LNCAP (cell line): ENCODE data around the gene SNN.

ENCODE experiments used
- CTCF ChIP-seq: fragments of 450-650 bp; IDR thresholded peaks from 2 replicates; pipeline ENCODE4 v1.5.1; 2017; ENCODE audit warnings: mild to moderate bottlenecking

Gene SNN

DNA sequence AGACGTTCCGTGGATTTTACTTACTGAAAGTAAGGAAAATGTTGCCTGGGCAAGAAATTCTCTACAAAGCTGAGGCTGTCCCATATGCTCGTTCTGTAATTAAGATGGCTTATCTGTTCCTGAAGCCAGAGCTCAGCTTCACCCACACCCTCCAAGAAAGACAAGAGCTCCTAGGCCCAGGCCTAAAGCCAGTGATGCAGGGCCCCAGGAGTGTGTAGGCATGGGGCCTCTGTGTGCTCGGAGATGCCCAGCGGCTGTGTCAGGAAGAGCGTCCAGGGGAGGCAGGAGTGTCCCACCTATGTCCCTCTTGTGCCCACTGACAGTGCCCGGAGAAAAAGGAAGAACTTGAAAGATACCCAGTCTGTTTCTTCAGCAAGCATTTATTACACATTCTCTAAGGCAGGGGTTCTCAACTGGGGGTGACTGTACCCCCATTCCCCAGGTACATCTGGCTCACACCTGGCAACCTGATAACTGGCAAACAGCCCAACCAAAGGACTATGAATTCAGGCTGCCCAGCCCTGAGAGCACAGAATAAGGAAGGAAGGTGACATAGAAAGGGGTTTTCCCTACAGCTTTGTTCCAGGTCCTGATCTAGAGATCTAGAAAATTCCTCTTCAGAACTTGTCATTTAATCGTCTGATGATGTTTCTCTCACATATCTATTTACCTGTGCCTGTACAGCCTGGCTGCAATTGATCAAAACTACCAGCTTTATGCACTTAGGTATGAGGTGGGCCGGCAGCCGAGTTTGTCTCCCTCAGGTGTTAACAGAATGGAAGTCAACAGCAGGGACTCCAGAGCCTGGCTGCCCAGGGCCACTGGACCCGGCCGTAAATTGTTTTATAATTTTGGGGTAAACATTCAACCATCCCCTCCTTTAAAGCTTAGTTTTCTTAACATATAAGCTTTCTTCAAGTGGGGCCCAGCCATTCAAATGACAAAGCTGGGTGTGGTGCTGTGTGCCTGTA, 12.0 kb downstream of the SNN start:
- TF ChIP-seq CTCF: no peak

DNA sequence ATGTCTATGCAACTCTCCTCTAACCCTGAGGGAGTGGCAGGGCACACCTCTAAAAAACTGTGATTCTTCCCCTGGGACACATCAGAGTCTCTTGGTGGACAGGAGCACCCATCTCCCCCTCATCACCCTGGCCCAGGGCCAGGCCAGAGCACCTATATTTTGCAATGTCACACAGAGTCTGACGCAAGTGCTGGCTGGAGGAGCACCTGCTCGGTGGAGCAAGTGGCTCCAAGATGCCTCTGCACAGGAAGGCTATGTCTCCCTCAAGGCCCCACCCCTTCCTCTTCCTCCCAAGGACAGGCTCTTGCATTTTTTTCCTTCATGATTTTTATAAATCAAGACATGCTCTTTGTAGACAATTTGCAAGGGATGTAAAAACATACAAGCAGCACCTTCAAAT, 13.3 kb downstream of the SNN start:
- no peak for TF ChIP-seq CTCF

DNA sequence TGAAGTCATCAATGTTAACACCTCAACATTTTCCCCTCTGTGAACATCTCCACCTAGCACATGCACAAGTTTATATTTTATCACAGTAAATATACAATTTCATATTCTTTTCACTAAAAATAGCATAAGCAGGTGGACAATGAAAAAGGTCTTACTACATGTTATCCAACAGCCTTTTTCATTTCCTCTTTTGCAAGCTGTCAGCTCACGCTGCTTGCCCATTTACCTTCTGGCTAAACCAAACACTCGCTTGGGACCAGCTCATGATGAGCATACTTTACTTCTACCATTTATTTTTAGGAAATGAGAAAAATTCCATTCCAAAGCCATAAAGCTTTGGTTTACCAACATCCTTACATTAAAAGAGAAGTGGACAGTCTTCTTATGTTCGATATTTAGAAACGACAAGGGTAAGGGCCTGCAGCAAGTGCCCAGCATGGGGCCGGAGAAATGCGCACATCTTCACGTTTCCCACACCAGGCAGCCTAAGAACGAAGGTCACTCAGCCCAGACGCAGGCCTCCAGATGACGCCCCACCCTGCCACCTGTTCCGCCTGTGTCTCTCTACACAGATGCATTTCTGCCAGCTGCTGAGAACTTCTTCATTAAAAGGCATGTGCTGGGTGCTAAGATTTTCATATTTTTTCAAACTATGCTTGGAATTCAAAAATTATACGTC, 13.9 kb downstream of the SNN start:
- no peak for TF ChIP-seq CTCF

DNA sequence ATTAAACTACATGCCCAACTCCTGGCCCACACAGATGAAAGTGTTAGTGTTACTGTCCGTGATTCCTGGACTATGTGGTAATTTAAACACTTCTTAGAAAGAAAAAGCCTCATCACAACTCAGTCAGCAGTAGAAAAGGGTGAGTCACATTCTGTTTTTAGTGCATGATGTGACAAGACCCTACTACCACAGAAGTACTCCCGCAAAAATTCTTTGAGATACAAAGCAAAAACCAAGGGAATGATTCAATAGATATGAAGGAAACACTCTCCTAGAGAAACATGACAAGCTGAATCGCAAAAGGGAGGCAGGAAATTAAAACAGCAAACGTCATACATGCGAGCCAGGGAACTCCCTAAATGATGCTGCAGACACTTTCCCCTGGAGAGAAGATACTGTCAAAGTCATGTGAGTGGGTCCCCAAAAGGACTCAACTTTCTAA, 14.4 kb downstream of the SNN start:
- TF ChIP-seq CTCF: no peak

GRCh38 chr16:11683145-11683544, 14.9 kb downstream of the SNN start:
- TF ChIP-seq CTCF: no peak

DNA sequence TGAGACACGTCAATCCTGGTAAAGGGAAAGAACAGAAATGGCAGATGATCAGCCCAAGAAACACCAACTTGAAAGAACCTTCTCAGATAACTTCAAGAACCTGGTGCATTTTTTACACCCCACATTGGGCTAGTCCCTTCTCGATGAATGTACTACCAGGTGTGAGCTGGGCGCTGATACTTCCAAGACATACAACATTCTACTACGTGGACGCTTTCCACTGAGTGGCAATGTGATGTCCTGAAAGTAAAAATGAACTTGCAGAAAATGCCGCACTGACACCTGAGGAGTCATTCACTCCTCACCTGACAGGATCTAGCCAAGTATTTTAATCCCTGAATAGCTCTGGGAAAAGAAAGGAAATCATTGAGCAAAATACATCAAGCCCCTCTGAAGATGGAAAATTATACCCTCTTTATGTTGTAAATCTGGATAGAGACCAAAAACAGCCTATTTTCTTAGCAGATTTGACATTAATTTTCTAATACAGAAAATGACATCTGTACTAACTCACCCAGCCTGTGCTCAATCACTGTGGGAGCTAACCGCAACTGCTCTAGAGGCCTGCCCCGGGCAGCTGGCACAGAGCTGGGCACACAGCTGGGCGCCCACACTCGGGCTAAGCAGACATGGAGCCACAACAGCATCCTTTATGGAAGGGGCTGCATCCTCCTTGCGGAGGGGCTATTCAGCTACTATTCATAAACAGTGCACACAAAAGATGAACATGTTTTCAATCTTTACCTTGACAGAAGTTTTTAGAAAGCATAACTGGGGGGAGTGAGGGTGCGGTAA, 16.2 kb downstream of the SNN start:
- no peak for TF ChIP-seq CTCF
